Measurements from ENCODE around the gene ZBTB1. TPM values are rescaled to one million over a fixed set of nuclear protein-coding genes. Genes with fewer than 3 reads are reported as not detected.
"Not testable (repeated sequence)": the region's sequence is repeated elsewhere in the genome, so short reads cannot be mapped to it uniquely, and the experiment has no call there.

The ZBTB1 gene
- total RNA-seq, 1 donor from 2014 or later, result 82.3 TPM

DNA sequence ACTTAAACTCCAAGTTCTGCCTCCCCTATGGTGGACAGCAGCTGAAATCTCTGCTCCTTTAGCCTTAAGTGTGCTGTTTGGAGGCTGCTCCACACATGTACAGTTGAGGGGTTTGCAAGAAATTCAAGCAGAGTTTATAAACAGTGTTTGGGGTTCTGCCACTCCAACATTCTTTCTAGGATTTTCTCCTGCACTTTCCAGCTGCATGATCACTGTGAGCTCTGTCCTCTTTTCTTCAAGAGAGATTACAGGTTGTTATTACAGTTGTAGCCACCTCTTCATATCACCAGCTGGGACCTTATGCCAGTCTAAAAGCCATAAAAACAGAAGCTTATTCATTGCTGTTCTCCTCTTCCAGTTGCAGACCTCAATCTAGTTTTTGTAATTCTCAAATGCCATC is 9.3 kb upstream of the ZBTB1 start:
- DNase-seq (ENCODE audit: low spot score), result no peak

DNA sequence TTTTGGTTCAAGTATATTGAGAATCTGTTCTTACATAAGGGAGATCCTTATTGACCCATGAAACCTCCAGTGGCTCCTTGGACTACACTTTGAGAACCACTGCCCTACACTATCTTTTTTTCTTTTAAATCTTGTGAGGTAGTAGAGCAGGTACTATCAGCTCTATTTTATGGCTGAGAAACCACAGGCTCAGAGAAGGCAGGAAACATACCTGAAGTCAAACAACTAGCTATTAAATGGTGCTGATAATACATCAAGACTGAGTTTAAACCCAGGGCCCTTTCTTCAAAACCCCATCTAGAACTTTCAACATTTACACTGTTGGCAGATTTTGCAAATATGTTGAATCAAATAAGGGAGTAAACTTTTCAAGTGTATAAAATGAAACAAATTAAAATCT is 7.8 kb upstream of the ZBTB1 start:
- no peak for DNase-seq (ENCODE audit: low spot score)

DNA sequence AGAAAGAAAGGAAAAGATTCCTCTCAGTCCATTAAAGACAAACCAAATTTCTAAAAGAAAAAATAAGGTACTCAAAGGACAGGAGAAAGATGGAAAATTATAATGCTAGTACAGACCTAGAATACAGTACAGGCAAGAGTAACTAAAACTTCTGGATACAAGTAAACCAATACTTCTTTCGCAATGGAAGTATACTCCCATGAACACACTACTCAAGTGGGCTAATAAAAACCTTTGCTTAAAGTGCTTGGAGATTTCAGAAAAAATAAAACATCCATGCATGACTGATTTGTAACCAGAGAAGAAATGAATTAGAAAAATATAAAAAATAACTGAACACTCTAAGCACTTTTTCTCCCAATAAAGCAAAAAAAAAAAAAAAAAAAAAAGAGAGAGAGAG is 4.5 kb upstream of the ZBTB1 start:
- DNase-seq (ENCODE audit: low spot score), result no peak

DNA sequence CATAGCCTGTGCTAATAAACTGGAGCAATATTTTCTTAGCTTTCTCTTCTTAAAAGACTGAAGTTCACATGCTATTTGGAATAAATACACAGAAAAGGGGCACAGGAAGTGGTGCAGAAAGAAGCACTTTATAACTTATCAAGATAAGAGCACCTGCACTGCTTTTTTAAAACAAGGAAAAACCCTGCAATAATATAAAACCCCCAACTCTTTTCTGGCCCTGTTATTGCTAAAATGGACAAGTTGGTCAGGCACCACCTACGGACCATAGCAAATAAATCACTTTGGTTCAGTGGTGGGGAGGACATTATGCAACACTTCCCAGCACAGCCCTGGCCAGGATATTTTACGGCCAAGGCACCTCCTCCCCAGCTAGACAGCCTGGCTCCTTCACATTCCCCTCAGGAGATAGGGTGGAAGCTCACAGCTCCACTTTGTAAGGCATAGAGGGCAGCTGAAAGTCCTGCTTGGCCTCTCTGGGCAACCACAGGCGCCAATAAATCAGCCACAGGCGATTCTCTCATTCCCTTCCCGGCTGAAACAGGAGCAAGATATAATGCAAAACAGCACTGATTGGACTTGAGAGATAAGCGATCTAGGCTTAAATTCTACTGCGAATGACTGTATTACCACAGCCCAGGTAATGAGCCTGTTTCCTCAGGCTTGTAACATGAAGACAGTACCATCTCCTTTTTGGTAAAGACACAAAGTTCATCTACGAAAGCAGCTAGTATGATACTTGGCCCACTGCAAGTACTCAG is 3.0 kb upstream of the ZBTB1 start:
- peak; percentile 34 for DNase-seq (ENCODE audit: low spot score)

DNA sequence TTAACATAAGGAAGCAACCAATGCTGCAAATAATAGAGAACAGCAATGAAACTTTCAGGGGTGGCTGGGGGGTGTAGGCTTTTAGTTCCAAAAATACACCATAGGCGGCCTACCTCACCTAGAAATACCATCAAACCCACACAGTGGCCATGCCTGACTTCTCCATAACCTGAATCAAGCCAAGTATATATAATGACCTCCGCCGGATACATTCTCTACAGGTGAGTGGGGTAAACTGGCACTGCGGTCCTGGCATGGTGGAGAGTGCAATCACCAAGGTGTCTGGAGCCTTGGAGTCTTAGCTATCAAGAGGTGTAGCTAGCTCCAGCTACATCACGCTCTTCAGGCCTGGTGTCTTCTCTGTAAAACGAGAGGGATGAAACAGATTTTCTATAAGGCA is 2.1 kb upstream of the ZBTB1 start:
- no peak for DNase-seq (ENCODE audit: low spot score)

DNA sequence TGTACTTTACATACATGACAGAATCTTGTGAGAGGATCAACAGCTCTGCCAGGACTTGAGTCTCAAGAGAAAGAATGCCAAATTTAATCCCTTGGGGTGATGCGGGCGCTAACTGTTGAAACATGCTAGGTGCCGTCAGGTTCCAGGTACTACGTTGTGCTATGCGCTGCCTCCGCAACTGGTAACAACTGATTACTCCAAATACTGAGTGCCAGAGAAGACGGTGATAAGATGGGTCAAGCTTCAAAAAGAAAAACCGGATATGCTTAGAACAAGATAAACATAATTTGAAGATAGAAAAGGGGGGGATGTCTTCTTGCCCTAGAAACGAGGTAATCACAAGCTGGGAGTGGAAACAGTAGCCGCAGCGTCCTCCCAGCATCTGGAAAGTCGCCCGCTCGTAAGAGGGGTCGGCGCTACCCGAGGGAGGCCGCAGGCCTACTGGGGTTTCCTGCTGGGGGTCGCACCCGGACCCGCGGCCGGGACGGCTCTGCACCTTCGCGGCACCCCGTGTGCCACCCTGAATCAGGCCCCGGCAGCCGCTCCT is 1.6 kb upstream of the ZBTB1 start:
- DNase-seq (ENCODE audit: low spot score), result peak; percentile 46

DNA sequence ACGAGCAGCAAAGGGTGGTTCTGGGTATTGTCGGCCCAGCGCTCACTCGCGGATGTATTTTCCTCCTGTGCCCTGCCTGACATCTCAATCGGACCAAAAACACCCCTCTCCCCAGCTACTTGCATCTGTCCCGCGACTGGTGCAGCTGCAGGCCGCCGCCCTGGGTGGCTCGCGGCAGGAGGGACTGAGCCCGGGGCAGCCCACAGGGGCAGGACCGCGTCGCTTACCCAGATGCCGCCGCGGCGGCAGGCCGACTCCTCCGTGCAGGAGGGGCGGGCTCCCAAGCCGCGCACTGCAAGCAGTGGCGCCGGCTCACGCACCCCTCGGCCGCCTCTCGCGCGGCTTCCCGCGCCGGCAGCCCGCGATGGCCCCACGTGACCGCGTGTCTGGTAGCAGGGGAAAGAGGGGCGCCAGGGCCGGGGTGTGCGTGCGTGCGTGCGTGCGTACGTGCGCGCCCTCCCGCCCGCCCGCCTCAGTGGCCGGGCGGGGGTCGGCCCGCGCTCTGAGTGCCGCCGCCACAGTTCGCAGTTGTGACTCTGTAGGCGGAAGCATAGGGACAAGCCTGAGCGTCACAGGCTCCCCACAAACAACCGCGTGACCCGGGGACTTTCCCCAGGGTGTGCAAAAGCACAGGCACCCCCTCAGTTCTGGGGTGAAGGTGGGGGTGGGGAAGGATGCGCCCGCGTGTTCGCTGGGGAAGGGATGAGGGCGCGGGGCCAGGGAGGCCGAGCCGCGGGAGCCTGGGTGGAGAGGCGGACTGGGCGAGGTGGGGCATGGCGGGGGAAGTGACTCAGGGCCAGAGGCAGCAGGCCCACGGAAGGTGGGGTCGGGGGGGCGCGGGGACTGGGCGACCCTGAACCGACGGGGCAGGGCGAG is 898 bp upstream of the ZBTB1 start, which contains the start of gene ZBTB25:
Gene ZBTB25, minus strand, starts transcription at position 405 of the 876 bp plus-strand sequence. CDS start 13,305 bp downstream, outside the sequence.
- DNase-seq (ENCODE audit: low spot score), result peak; percentile 97

DNA sequence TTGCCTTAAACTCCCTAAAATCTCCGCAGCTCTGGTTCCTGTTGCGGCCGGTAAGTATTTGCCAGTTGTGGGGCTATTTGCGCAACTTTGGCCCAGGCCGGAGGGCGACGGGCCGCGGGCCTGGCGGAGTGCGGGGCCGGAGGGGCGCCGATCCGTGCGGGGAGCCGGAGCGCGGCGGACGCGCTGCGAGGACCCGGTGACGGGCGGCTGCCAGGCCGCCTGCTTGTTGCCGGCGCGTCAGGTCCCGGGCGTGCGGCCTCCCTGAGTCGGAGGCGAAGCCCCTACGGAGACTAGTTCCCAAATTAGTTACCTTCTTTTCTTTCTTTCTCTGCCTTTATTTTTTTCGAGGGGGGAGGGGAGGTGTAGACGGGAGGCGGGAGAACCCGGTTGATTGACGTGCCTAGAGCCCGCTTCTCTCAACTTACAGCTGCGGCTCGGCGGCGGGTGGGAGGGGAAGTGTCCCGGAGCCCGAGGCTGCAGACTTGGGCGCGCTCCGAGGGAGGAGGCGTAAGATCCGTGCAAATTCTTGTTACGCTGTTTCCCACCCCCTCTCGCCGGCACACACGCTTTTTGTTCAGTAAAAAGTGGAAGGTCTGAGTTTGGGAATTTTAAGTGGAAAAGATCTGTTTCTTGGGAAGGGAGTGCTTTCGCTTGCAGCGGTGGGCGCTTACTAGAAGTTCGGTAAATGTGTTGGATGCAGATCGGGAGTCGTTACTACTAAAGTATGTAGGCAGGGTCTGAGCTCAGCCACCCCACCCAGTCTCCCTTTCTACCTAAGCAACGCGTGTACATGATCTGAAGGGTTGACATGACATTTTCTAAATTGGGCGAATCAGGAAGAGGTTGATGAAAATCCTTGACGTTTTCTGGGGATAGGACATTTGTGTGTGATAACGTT is 576 bp downstream of the ZBTB1 start:
- peak; percentile 97 for DNase-seq (ENCODE audit: low spot score)

DNA sequence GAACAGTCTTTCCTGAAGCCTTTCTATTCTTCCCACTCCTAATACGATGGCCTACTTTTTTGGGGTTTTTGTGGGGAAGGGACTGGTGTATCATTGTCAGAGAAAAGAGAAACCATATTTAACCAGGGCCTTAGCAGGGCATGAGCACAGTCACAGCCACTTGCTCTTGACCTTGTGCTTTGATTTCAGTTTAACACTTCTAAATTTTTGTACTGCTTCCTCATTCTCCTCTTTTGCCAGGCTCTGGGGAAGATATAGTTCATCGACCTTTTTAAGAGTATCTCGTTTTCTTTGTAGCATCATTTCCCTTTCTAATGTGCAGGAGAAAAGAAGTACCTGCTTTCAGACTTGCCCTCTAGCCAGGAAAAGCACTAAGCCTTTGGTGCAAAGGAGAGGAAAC is 2.2 kb downstream of the ZBTB1 start:
- DNase-seq (ENCODE audit: low spot score), result no peak

DNA sequence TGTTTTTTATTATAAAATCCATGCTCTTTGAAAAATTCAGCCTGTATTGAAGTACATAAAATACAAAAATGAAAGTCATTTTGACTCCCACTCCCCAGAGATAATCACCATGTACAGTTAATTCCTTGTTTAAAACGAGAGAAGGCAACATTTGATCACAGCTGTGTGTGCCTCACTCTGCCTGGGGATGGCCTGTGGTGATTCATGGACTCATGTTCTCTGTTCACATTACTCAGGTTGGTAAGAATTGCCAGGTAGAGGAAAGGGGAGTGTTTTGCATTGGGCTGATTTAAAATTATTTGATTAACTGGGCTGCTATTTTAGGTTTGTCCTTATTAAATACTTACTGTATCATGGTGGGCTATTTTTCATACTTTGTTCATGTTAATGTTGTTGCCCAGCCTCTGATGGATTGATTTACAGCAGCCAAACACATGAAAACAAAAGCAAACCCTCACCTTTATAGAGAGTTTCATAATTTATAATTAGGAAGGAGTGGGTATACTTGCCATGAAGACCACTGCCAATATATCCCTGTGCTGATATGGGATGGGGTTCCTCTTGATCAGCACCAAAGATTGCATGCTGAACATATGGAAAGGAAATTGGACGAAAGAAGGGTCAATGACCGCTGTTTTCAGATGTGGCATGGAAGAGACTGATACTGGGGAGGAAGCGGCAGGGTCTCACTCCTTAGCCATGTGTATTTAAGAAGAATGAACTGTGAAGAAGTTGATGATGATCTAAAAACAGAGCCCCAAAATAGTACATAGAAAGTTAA is 3.0 kb downstream of the ZBTB1 start:
- no peak for DNase-seq (ENCODE audit: low spot score)

DNA sequence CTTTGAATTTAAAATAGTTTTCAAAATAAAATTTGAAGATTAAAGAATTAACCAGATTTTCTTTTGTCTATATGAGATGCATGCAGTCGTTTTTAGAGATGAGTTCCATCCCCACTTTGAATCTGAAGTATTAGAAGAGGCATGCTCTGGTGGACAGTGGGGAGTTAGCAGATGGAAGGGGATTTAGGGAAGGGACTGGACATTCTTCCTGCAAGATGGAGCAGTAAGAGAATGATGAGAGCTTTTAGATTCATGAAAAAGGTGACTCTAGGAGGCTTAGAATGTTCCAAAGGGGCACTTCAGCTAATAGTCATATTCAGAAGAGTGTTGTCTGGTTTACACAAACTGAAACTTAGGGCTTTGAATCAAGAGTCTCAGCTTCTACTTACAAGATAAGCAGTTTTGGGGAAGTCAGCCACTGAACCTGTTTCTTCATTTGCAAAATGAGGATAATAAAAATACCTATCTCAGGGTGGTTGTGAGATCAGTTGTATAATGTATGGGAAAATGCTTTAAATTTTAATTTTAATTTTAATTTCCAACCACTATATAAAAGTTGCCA is 3.7 kb downstream of the ZBTB1 start:
- no peak for DNase-seq (ENCODE audit: low spot score)

DNA sequence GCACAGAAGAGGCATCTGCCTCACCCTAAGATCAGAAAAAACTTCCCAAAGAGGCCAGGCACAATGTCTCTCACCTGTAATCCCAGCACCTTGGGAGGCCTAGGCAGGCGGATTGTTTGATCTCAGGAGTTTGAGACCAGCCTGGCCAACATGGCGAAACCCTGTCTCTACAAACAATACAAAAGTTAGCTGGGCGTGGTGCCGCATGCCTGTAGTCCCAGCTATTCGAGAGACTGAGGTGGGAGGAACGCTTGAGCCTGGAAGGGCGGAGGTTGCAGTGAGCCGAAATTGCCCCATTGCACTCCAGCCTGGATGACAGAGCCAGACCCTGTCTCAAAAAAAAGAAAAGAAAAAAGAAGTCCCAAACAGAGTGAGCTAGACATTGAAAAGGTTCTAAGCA is 4.5 kb downstream of the ZBTB1 start:
- no peak for DNase-seq (ENCODE audit: low spot score)

DNA sequence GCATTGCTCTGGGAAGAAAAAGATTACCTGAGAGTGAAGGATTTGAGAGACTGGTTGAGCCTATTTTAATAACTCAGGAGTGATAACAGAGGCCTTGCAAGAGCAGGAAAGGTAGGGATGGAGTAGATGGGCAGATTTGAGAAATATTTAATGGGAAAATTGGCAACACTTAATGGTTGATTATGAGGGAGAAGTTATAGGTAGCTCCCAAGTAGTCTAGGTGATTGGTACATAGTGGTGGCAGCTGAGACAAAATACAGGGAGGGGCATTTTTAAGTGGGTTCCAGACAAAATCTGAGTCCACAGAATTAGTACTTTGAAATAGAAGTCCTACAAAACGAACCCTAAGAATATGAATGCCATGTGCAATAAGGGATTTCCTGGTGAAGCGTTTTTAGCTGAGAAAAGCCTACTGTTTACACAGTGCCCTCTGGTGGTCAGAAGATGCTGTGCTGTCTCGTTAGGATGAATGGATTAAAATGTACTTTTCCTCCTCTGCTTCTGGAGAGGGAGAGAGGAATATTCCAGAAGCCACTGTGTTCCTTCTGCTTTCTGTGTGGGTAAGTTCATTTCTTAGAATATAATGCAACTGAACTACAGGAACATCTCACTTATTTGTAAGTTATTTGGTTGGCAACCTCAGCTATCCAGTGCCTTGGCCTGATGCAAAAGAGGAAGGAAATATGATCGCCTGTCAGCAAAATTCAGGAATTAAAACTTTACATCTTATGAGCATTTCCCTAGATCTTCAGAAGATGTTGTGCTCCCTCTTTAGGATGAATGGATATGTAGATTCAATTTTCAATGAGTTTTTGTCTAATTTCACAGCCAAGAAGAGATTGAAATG is 6.5 kb downstream of the ZBTB1 start:
- DNase-seq (ENCODE audit: low spot score), result peak; percentile 72

DNA sequence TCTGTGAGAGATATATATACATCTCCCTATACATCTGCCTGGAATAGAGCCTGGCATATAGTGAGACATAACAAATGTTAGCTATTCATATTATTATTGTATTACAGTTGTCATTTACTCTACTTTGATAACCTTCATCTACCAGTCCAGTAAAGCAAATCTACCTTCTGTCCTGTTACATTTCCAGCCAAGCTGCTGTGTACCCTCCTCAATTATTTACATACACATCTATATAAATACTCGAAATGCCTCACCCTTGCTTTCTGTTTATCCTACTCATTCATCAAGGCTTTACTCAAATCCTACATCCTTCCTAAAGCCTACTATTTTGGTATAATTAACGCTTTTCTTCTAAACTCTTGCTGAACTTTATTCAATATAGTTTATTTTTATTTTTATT is 8.7 kb downstream of the ZBTB1 start:
- DNase-seq (ENCODE audit: low spot score), result no peak

DNA sequence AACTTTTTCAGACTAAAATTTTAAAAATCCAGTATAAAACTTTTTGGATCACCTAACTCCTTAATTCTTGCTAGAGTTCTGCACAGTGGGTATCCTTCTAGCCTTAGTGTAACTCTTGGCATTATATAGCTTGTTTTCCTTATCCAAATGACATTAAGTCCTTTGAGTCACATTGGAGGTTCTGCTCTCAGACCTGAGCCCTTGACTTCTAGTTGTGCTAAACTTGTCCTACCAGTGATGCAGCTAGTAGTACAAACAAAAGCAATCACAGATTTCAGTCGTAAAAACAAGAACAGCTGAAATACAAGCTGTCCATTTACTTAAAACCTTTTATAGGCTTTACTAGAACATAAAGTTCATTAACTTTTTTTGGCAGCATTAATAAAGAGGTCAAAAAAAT is 10.5 kb downstream of the ZBTB1 start:
- DNase-seq (ENCODE audit: low spot score), result no peak

DNA sequence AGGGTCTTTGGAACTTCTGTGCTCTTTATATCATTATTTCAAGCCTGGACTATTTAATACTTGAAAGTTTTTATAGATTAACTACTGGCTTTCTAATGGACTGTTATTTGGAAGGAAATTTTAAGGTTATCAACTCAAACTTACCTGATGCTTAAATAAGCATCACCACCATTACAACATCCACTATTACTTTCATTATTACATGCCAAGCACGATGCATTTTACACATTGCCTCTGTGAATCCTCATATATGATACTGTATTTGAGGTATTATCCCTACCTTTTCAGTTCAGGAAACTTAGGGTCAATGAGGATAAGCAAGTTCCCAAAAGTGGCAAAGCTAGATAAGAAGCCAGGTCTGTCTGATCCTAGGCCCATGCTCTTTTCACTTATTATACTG is 12.4 kb downstream of the ZBTB1 start:
- DNase-seq (ENCODE audit: low spot score), result no peak

DNA sequence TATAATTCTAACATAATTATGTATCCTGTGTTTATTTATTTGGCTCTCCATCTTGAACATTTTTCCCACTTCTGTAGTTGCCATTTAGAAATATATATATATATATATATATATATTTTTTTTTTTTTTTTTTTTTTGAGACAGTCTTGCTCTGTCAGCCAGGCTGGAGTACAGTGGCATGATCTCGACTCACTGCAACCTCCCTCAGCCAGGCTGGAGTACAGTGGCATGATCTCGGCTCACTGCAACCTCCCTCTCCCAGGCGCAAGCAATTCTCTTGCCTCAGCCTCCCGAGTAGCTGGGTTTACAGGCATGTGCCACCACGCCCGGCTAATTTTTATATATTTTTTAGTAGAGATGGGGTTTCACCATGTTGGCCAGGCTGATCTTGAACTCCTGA is 13.1 kb downstream of the ZBTB1 start:
- not testable (repeated sequence) for DNase-seq (ENCODE audit: low spot score)

DNA sequence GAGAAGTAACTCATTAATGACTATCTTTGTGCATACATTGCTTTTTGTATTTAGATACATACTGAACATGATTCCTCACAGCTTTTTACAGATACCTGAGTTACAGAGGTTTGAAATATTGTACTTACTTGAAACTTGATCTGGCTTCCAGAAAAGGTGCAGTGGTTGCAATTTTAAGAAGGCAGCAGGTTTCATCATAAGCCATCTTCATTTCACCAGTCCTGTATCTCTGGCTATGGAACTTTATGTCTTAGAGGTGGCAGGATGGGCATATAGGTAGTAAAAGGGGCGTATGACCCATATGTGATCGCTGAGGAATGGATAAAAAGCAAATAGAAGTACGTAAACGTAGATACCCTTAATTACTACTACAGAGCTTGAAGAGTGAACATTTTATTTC is 13.7 kb downstream of the ZBTB1 start:
- DNase-seq (ENCODE audit: low spot score), result no peak

DNA sequence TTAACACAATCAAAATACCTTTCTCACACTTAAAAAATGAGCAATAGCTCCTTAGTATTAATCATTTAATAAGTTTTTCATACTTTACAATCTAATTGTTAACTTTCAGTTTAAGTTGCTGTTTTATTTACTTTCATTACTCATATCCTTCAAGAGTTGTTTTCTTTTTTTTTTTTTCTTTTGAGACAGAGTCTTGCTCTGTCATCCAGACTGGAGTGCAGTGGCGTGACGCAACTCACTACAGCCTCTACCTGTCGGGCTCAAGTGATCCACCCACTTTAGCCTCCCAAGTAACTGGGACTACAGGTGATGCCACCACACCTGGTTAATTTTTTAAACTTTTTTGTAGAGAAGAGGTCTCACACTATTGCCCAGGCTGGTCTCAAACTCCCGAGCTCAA is 16.1 kb downstream of the ZBTB1 start:
- DNase-seq (ENCODE audit: low spot score), result no peak
